Measurements from ENCODE around the gene TSPAN15. TPM values are rescaled to one million over a fixed set of nuclear protein-coding genes. Genes with fewer than 3 reads are reported as not detected.

TSPAN15 gene
- total RNA-seq, 2 experiments from 2014 or later = 2.4 to 3.1 TPM

- DNase-seq (ENCODE audit: low spot score) = no peak
- POLR2A ChIA-PET = no interaction called here
- Histone ChIP-seq H3K27ac (ENCODE audit: low read depth, low read length, poor library complexity, severe bottlenecking) (no peak overlapping the region), H2AFZ (ENCODE audit: low read length) (no peak overlapping the region), H3K4me1 (ENCODE audit: insufficient read depth, low read length, poor library complexity, severe bottlenecking) (no peaks in the 10 kb centered on the region), H3K4me3 (ENCODE audit: low read depth, low read length, poor library complexity, severe bottlenecking) (no peak overlapping the region), H4K20me1 (ENCODE audit: insufficient read depth, low read length) (no peaks in the 10 kb centered on the region), H3K4me2 (ENCODE audit: low read length) (no peak overlapping the region), H3K9me3 (ENCODE audit: low read length) (no peaks in the 10 kb centered on the region), H3K79me2 (ENCODE audit: insufficient read depth, low read depth, low read length) (no peaks in the 10 kb centered on the region), H3K9me2 (ENCODE audit: insufficient read depth, low read length) (no peaks in the 10 kb centered on the region), H3K36me3 (ENCODE audit: insufficient read depth, low read length) (no peaks in the 10 kb centered on the region)
- intact Hi-C loops (cut with micrococcal nuclease; ENCODE audit: unreplicated experiment) = no loop called here
- TF ChIP-seq EZH2phosphoT487 (IDR thresholded peaks at IDR 0.05; ENCODE audit: borderline replicate concordance, low read depth, low read length) (no peak), CTCF (conservative IDR thresholded peaks at IDR 0.05; ENCODE audit: low read length) (no peak)
- CTCF ChIA-PET (ENCODE audit: unreplicated experiment) = no interaction called here
- no TSS peak for BruUV-seq (replicated peaks)
Measured at GRCh38 chr10:69466689-69467088, 15.4 kb downstream of the TSPAN15 start.

GRCh38 chr10:69467928-69468750 is 16.9 kb downstream of the TSPAN15 start:
- CTCF ChIA-PET (ENCODE audit: unreplicated experiment) = no interaction called here

More at GRCh38 chr10:69467928-69468750, 16.9 kb downstream of the TSPAN15 start:
- no peaks in the 10 kb centered on the region for H3K36me3 ChIP-seq (ENCODE audit: insufficient read depth, low read length)
- no peak for TF ChIP-seq EZH2phosphoT487 (IDR thresholded peaks at IDR 0.05; ENCODE audit: borderline replicate concordance, low read depth, low read length)
- TF ChIP-seq CTCF (conservative IDR thresholded peaks at IDR 0.05; ENCODE audit: low read length) = no peak
- no peaks in the 10 kb centered on the region for H4K20me1 ChIP-seq (ENCODE audit: insufficient read depth, low read length)
- no peak overlapping the region for H3K4me2 ChIP-seq (ENCODE audit: low read length)
- H3K9me2 ChIP-seq (ENCODE audit: insufficient read depth, low read length) = no peaks in the 10 kb centered on the region
- no peaks in the 10 kb centered on the region for H3K79me2 ChIP-seq (ENCODE audit: insufficient read depth, low read depth, low read length)
- POLR2A ChIA-PET = interaction anchor here (0.7 kb wide), 1 partner anchor 794 kb away, joined by 3 read pairs; no protein-coding TSS in a partner anchor
- no peaks in the 10 kb centered on the region for H3K4me1 ChIP-seq (ENCODE audit: insufficient read depth, low read length, poor library complexity, severe bottlenecking)
- BruUV-seq (replicated peaks) = no TSS peak
- H3K9me3 ChIP-seq (ENCODE audit: low read length) = no peaks in the 10 kb centered on the region
- H3K4me3 ChIP-seq (ENCODE audit: low read depth, low read length, poor library complexity, severe bottlenecking) = no peak overlapping the region
- intact Hi-C loops (cut with micrococcal nuclease; ENCODE audit: unreplicated experiment) = no loop called here
- no peak overlapping the region for H2AFZ ChIP-seq (ENCODE audit: low read length)
- no peak overlapping the region for H3K27ac ChIP-seq (ENCODE audit: low read depth, low read length, poor library complexity, severe bottlenecking)
- DNase-seq (ENCODE audit: low spot score) = no peak
